ENCODE measurements around the gene PRIM1. TPM values are rescaled to one million over a fixed set of nuclear protein-coding genes. Genes with fewer than 3 reads are reported as not detected.

PRIM1 gene
- total RNA-seq, 1 experiment from 2014 or later: 50.7 TPM

- Histone ChIP-seq H3K4ac (ENCODE audit: low read depth, low read length) (no peak overlapping the region), H3T11ph (ENCODE audit: low read length) (no peak overlapping the region), H3K9ac (ENCODE audit: extremely low read depth, insufficient read length, low read length) (no peak overlapping the region), H3K9me3 (ENCODE audit: control insufficient read depth, low read depth, low read length) (no peaks in the 10 kb centered on the region), H2BK5ac (ENCODE audit: insufficient read length, low read length) (no peak overlapping the region), H3K4me1 (ENCODE audit: insufficient read depth, low read length) (peaks cover under 1% of the 10 kb centered on the region; the same call in 1 of the 2 replicates), H3K23ac (ENCODE audit: insufficient read length, low read depth, low read length) (no peak overlapping the region), H3K27ac (ENCODE audit: insufficient read length, low read depth, low read length) (no peak overlapping the region), H3K4me2 (ENCODE audit: insufficient read depth, insufficient read length, low read length) (no peak overlapping the region), H2BK12ac (ENCODE audit: insufficient read length, low read depth, low read length) (no peak overlapping the region), H3K18ac (ENCODE audit: insufficient read length, low read depth, low read length) (no peak overlapping the region), H2BK120ac (ENCODE audit: low read depth, low read length, poor library complexity, severe bottlenecking) (no peak overlapping the region), H2BK20ac (ENCODE audit: low read depth, low read length, poor library complexity, severe bottlenecking) (no peak overlapping the region), H4K20me1 (ENCODE audit: control insufficient read depth, insufficient read depth, insufficient read length) (no peaks in the 10 kb centered on the region), H4K5ac (ENCODE audit: insufficient read length, low read depth, low read length) (no peak overlapping the region), H2AK5ac (ENCODE audit: insufficient read length, low read length) (no peak overlapping the region), H3K23me2 (ENCODE audit: insufficient read length, low read depth, low read length, poor library complexity, severe bottlenecking) (no peaks in the 10 kb centered on the region), H3K79me1 (ENCODE audit: insufficient read depth, low read depth, low read length, poor library complexity, severe bottlenecking) (no peaks in the 10 kb centered on the region), H4K8ac (replicated peaks; ENCODE audit: insufficient read length, low read depth, low read length) (no peak overlapping the region), H2AFZ (ENCODE audit: low read length) (no peak overlapping the region), H3K79me2 (ENCODE audit: insufficient read depth, low read length) (no peaks in the 10 kb centered on the region), H3K27me3 (ENCODE audit: insufficient read depth, low read length) (no peaks in the 10 kb centered on the region), H4K91ac (ENCODE audit: insufficient read length, low read depth, low read length) (no peak overlapping the region), H2BK15ac (ENCODE audit: low read depth, low read length) (no peak overlapping the region), H3K14ac (ENCODE audit: insufficient read depth, low read length) (no peak overlapping the region), H3K56ac (ENCODE audit: insufficient read length, low read depth, low read length) (no peak overlapping the region)
- no CpG with 5 or more reads among the region's 7 CpGs for WGBS (ENCODE audit: extremely low coverage, insufficient read length, low lambda C conversion rate)
- TF ChIP-seq, protein P1, sequence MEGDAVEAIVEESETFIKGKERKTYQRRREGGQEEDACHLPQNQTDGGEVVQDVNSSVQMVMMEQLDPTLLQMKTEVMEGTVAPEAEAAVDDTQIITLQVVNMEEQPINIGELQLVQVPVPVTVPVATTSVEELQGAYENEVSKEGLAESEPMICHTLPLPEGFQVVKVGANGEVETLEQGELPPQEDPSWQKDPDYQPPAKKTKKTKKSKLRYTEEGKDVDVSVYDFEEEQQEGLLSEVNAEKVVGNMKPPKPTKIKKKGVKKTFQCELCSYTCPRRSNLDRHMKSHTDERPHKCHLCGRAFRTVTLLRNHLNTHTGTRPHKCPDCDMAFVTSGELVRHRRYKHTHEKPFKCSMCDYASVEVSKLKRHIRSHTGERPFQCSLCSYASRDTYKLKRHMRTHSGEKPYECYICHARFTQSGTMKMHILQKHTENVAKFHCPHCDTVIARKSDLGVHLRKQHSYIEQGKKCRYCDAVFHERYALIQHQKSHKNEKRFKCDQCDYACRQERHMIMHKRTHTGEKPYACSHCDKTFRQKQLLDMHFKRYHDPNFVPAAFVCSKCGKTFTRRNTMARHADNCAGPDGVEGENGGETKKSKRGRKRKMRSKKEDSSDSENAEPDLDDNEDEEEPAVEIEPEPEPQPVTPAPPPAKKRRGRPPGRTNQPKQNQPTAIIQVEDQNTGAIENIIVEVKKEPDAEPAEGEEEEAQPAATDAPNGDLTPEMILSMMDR (conservative IDR thresholded peaks at IDR 0.05): no peak
- peaks cover 3 to 8% (median 6%) of the 10 kb centered on the region in 3 experiments; a peak in 5 of 7 replicates for H3K36me3 Mint-ChIP-seq (ENCODE audit: insufficient read depth in 1 of 3, low read depth in 3 of 3)
- peaks cover 7 to 8% of the 10 kb centered on the region in 2 experiments for H3K9me3 Mint-ChIP-seq
- H3K4me3 Mint-ChIP-seq: no peak overlapping the region
- no peaks in the 10 kb centered on the region for H3K27me3 Mint-ChIP-seq (ENCODE audit: low read depth)
- peak overlapping the region in 1 of 3 experiments; percentile 9; a peak in 1 of 7 replicates for H3K27ac Mint-ChIP-seq
- H3K4me1 Mint-ChIP-seq: peaks cover 5 to 11% of the 10 kb centered on the region in 2 experiments
- DNase-seq: no peak
These were observed 8.3 kb upstream of the PRIM1 start for GRCh38 chr12:56760460-56760859.
